SJSA1 (cell line): ENCODE results near the gene GLYATL1B. TPM values are rescaled to one million over a fixed set of nuclear protein-coding genes. Genes with fewer than 3 reads are reported as not detected.

Experiments used
- DNase-seq, 2 experiments: peaks; one replicate each; pipeline ENCODE4 v3.0.0-alpha.2; 2015 to 2020; ENCODE audit warnings: low spot score in 2 of 2, low read depth in 1 of 2
- H3K27ac ChIP-seq: fragments of 250-450 bp; sonication (Bioruptor Pico); 2 replicates; pipeline ENCODE4 v1.5.1; 2020; ENCODE audit warnings: mild to moderate bottlenecking, moderate library complexity
- H3K27me3 ChIP-seq: fragments of 250-450 bp; sonication (Bioruptor Pico); replicated peaks from 2 replicates; pipeline ENCODE4 v1.5.1; 2020; ENCODE audit warnings: mild to moderate bottlenecking, moderate library complexity
- H3K36me3 ChIP-seq: fragments of 250-450 bp; sonication (Bioruptor Pico); 2 replicates; pipeline ENCODE4 v1.5.1; 2020; ENCODE audit warnings: mild to moderate bottlenecking
- H3K4me1 ChIP-seq: fragments of 250-450 bp; sonication (Bioruptor Pico); replicated peaks from 2 replicates; pipeline ENCODE4 v1.6.1; 2021; ENCODE audit warnings: mild to moderate bottlenecking
- H3K4me3 ChIP-seq: fragments of 250-450 bp; sonication (Bioruptor Pico); 2 replicates; pipeline ENCODE4 v1.5.1; 2020; ENCODE audit warnings: mild to moderate bottlenecking
- H3K9me3 ChIP-seq: fragments of 250-450 bp; sonication (Bioruptor Pico); replicated peaks from 2 replicates; pipeline ENCODE4 v1.5.1; 2020; ENCODE audit warnings: mild to moderate bottlenecking
- total RNA-seq: library from RNA; depleted of rRNA; stranded (reverse); fragments of >200 nt; shearing (Covaris generic); gene quantifications from 2 replicates; pipeline ENCODE4 v1.2.3, GENCODE V29; 2014; rRNA removed

The GLYATL1B gene
- total RNA-seq, 1 experiment from 2014 or later = not detected

GRCh38 chr11:59144096-59144495 is 58.0 kb downstream of the GLYATL1B start:
- Histone ChIP-seq H3K27me3 (no peaks in the 10 kb centered on the region), H3K4me1 (peaks cover 22% of the 10 kb centered on the region), H3K27ac (peak overlapping the region; percentile 80), H3K9me3 (no peaks in the 10 kb centered on the region), H3K4me3 (peak overlapping the region; percentile 59), H3K36me3 (peaks cover 42% of the 10 kb centered on the region)
- no peak for DNase-seq

Other genes starting within 250 kb of the GLYATL1B start
- 0.26 and 0.69 TPM in 2 replicates for gene GLYATL2, start 241.6 kb upstream of the GLYATL1B start, total RNA-seq
- gene GLYATL1, start 146.8 kb upstream of the GLYATL1B start, total RNA-seq = 0.09 and 0.39 TPM in 2 replicates
- gene FAM111B, start 20.9 kb downstream of the GLYATL1B start, total RNA-seq = 59.0 and 69.5 TPM in 2 replicates
- 70.0 and 108 TPM in 2 replicates for gene FAM111A, start 56.5 kb downstream of the GLYATL1B start, total RNA-seq
- gene DTX4, start 85.8 kb downstream of the GLYATL1B start, total RNA-seq = 4.1 and 7.6 TPM in 2 replicates
- gene MPEG1, start 126.6 kb downstream of the GLYATL1B start, total RNA-seq = not detected in 2 replicates